Endothelial cell of hepatic sinusoid (primary cell): ENCODE measurements around the gene SCMH1.
"Not testable (repeated sequence)": the region's sequence is repeated elsewhere in the genome, so short reads cannot be mapped to it uniquely, and the experiment has no call there.

Source experiments
- in situ Hi-C: cut with HindIII; loops from 2 replicates; pipeline ENCODE4 v1.10.0; 2017; ENCODE audit warnings: low sequenced_read_pairs

SCMH1 gene

GRCh38 chr1:41217441-41217840 is 24.7 kb downstream of the SCMH1 start:
- in situ Hi-C loops = no loop called here

DNA sequence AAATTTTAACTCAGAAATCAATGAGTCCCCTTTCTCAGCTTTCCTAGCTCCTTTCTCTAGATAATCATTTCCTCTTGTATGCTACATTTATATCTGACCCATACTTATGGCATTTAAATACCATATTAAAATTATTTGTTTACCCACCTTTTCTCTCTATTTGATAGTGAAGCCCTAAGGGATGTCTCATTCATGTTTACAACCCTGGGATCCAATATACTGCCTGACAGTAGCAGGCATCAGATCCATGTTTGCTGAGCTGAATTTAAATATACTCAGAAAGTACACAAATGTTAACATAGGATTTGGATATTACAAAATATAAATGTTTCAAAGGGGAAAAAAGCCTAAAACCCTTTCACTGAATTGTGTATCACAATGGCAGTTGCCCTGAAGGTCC is 26.5 kb downstream of the SCMH1 start:
- in situ Hi-C loops = no loop called here

DNA sequence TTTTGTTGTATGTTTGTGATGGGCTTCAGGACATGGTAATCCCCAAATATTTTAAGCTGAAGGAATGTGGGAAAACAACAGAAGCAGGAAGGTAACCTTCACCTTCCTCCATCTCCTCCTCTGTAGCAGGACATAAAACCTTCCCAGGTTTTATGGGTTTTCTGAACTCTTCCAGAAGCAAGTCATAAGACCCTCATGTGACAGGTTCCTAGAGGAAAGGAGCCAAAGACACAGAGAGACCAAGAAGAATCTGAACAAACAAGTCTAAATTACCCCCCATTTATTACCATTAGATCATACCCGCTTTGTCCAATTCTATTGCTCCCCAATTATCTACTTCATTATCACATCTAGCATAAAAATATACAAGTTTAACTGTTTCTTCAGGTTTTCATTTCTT is 28.8 kb downstream of the SCMH1 start:
- in situ Hi-C loops = no loop called here

- in situ Hi-C loops = not testable (repeated sequence)
These were observed 30.5 kb downstream of the SCMH1 start for GRCh38 chr1:41211608-41212007.

GRCh38 chr1:41207053-41207452 is 35.1 kb downstream of the SCMH1 start:
- in situ Hi-C loops = not testable (repeated sequence)

GRCh38 chr1:41200728-41201127 is 41.4 kb downstream of the SCMH1 start:
- in situ Hi-C loops = no loop called here

DNA sequence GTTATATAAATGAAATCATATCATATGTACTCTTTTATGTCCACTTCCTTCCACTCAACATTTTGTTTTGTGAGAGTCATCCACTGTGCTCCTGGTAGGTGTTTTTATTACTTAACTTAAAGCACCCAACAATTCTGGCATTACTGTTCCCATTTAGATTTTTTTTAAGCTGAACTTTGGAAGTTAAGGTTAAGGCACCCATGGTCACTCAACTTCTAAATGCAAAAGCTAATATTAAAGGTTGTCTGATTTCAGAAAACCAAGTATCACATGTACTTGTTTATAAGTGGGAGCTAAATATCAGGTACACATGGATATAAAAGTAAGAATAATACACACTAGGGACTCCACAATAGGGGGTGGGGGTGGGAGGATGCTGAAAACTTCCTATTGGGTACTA is 42.7 kb downstream of the SCMH1 start:
- in situ Hi-C loops = no loop called here

- in situ Hi-C loops = no loop called here
These were observed 49.5 kb downstream of the SCMH1 start for GRCh38 chr1:41192456-41193178.

DNA sequence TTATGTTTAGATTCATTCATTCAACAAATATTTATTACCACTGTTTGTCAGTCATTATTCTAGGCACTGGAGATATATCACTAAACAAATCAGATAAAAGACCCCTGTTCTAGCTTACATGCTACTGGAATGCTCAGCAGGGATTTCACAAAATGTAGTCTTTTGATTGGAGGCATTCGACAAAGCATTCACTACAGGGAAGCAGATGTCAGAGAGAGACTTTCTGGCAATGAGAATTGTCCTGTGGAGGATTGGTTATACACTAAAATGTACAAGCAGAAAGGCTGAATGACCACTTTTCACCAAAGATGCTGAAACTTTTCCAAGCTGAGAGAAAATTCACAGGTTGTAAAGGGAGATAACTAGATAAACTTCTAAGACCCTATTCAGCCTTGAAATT is 57.7 kb downstream of the SCMH1 start:
- in situ Hi-C loops = no loop called here

DNA sequence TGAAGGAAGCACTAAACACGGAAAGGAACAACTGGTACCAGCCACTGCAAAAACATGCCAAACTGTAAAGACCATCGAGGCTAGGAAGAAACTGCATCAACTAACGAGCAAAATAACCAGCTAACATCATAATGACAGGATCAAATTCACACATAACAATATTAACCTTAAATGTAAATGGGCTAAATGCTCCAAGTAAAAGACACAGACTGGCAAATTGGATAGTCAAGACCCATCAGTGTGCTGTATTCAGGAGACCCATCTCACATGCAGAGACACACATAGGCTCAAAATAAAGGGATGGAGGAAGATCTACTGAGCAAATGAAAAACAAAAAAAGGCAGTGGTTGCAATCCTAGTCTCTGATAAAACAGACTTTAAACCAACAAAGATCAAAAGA is 63.9 kb downstream of the SCMH1 start:
- in situ Hi-C loops = not testable (repeated sequence)

DNA sequence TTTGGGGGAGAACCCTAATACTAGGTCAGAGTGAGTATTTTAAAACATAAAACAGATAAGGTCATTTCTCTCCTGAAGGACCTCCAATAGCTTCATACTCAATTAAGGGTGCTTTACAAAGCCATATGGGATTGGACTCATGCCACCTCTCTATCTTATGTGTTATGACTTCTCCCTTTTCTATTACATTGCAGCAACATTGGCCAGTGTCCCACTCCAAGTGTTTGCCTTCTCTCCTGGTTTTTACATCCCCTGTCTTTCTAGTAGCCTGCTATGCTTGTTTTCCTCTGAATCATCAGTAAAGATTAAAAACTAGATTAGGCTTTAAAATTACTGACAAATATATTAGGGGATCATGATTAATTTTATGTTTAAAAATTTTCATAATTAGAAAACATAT is 66.6 kb downstream of the SCMH1 start:
- in situ Hi-C loops = no loop called here

DNA sequence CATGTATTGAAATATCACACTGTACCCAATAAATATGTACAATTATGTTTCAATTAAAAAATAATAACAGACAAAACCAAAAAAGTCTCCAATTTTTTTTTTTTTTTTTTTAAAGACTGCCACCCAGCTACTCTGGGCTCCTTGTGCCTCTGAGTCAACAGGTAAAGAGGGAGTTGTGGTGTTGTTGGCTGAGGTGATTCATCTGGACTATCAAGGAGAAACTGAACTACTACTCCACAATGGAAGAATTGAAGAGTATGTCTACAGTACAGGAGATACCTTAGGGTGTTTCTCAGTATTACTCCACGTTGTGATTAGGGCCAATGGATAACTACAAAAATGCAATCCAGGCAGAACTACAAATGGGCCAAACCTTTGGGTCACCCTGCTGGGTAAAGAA is 67.9 kb downstream of the SCMH1 start:
- in situ Hi-C loops = no loop called here

- in situ Hi-C loops = no loop called here
These were observed 68.5 kb downstream of the SCMH1 start for GRCh38 chr1:41173651-41174050.

GRCh38 chr1:41171266-41171874 is 70.7 kb downstream of the SCMH1 start:
- in situ Hi-C loops = no loop called here

GRCh38 chr1:41169799-41170180 is 72.3 kb downstream of the SCMH1 start:
- in situ Hi-C loops = no loop called here

- in situ Hi-C loops = no loop called here
These were observed 72.9 kb downstream of the SCMH1 start for GRCh38 chr1:41169066-41169798.

GRCh38 chr1:41167667-41168066 is 74.4 kb downstream of the SCMH1 start:
- in situ Hi-C loops = no loop called here

GRCh38 chr1:41164727-41165126 is 77.4 kb downstream of the SCMH1 start:
- in situ Hi-C loops = no loop called here

DNA sequence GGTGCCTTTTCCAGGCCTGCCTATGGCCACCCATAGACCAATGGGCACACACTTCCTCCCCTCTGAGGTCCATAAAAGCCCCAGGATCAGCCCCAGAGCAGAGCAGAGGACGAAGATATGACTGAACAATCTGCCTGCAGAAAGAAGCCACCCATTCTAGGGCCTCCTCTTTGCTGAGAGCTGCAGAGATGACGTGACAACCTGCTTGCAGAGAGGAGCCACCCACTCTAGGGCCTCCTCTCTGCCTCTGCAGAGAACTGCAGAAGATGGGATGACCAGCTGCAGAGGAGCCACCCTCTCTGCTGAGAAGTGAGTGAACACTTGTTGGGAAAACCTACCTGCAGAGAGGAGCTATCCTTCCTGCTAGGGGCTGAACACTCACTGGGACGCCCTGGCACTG is 79.7 kb downstream of the SCMH1 start:
- in situ Hi-C loops = no loop called here

GRCh38 chr1:41161846-41162245 is 80.3 kb downstream of the SCMH1 start:
- in situ Hi-C loops = no loop called here

GRCh38 chr1:41160498-41161110 is 81.5 kb downstream of the SCMH1 start:
- in situ Hi-C loops = no loop called here

- in situ Hi-C loops = no loop called here
These were observed 83.1 kb downstream of the SCMH1 start for GRCh38 chr1:41158966-41159365.
